Astrocyte (in vitro differentiated cells and primary cell): ENCODE data around the gene SSBP3.

Experiments used
- EZH2 ChIP-seq: IDR thresholded peaks from 2 replicates; pipeline ENCODE4 v1.6.1; 2012; ENCODE audit warnings: mild to moderate bottlenecking, low read length, inconsistent platforms; ENCODE audit not compliant: insufficient read depth
- TF ChIP-seq, protein P1 (sequence below): IDR thresholded peaks from 2 replicates; pipeline ENCODE4 v1.5.1; 2011; ENCODE audit warnings: low read depth, mild to moderate bottlenecking, inconsistent platforms, low read length, moderate library complexity; ENCODE audit not compliant: insufficient read depth

DNA sequence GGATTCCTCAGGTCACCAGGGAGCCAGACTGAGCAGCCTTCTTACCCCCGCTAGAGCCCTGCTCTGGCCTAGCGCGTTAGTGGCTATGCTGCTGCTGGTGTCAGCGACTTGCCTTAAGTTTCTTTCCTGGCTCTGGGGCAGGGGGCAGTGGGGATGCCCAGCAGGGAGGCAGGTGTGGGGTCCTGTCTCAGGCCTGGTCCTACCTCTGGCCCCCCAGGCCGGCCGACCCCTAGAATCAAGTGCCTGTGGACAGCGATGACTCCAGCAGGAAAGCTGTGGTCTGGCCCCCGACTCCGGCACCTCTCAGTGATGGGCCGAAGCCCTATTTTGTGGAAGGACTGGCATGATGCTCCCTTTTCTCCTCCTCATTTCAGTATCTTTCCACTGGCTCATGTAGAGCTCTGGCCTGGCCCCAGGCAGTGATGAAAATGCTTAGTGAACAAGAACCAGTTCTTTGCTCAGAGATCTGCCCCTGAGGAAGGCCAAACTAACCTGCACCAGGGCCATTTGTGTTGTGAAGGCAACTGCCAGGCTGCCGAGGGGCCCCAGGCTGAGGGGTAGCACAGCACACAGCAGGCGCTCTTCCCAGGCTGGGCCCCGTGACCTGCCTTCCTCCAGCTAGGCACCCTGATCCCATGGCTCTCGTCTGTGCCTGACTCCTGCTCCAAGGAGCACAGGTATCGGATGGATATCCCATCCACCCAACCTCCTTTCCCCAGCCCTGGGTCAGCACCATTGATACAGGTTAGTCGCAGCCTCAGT lies 182.6 kb downstream of the SSBP3 start:
- TF ChIP-seq, protein P1, sequence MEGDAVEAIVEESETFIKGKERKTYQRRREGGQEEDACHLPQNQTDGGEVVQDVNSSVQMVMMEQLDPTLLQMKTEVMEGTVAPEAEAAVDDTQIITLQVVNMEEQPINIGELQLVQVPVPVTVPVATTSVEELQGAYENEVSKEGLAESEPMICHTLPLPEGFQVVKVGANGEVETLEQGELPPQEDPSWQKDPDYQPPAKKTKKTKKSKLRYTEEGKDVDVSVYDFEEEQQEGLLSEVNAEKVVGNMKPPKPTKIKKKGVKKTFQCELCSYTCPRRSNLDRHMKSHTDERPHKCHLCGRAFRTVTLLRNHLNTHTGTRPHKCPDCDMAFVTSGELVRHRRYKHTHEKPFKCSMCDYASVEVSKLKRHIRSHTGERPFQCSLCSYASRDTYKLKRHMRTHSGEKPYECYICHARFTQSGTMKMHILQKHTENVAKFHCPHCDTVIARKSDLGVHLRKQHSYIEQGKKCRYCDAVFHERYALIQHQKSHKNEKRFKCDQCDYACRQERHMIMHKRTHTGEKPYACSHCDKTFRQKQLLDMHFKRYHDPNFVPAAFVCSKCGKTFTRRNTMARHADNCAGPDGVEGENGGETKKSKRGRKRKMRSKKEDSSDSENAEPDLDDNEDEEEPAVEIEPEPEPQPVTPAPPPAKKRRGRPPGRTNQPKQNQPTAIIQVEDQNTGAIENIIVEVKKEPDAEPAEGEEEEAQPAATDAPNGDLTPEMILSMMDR: no peak
- no peak for TF ChIP-seq EZH2
